Neural cell (in vitro differentiated cells): ENCODE measurements around the gene SLC38A1. TPM values are rescaled to one million over a fixed set of nuclear protein-coding genes. Genes with fewer than 3 reads are reported as not detected.

ENCODE experiments used
- H2AFZ ChIP-seq: fragments of 200-600, 300-800 bp; sonication (generic), shearing (Covaris generic); 2 replicates; pipeline ENCODE4 v1.6.0; 2014; ENCODE audit warnings: low read depth, mild to moderate bottlenecking, antibody characterized with exemption, low read length, moderate library complexity
- H3F3A ChIP-seq: fragments of 200-600 bp; shearing (Covaris generic); 2 replicates; pipeline ENCODE4 v1.6.1; 2016; ENCODE audit warnings: mild to moderate bottlenecking, moderate library complexity, mixed read lengths, antibody characterized with exemption, low read length; ENCODE audit not compliant: insufficient read depth, poor library complexity, severe bottlenecking
- H3K27ac ChIP-seq: fragments of 200-600, 300-800 bp; sonication (generic), shearing (Covaris generic); 2 replicates; pipeline ENCODE4 v1.5.1; 2014; ENCODE audit warnings: mild to moderate bottlenecking, low read length, moderate library complexity
- H3K27me3 ChIP-seq: fragments of 300-800, 200-600 bp; sonication (generic), shearing (Covaris generic); 2 replicates; pipeline ENCODE4 v1.6.0; 2014; ENCODE audit warnings: mild to moderate bottlenecking, low read depth, low read length, moderate library complexity; ENCODE audit not compliant: insufficient read depth
- H3K36me3 ChIP-seq: fragments of 300-800, 200-600 bp; sonication (generic), shearing (Covaris generic); 2 replicates; pipeline ENCODE4 v1.5.1; 2014; ENCODE audit warnings: mild to moderate bottlenecking, antibody characterized with exemption, low read length, moderate library complexity; ENCODE audit not compliant: insufficient read depth
- H3K4me2 ChIP-seq: fragments of 300-800, 200-600 bp; sonication (generic), shearing (Covaris generic); 2 replicates; pipeline ENCODE4 v1.6.0; 2014; ENCODE audit warnings: mild to moderate bottlenecking, low read length
- H3K4me3 ChIP-seq: fragments of 300-800, 200-600 bp; sonication (generic), shearing (Covaris generic); 2 replicates; pipeline ENCODE4 v1.5.1; 2014; ENCODE audit warnings: mild to moderate bottlenecking, low read length, moderate library complexity
- H3K79me2 ChIP-seq: fragments of 200-600 bp; shearing (Covaris generic); replicated peaks from 2 replicates; pipeline ENCODE4 v1.6.0; 2014; ENCODE audit warnings: mild to moderate bottlenecking, low read length, moderate library complexity; ENCODE audit not compliant: insufficient read depth
- H3K9ac ChIP-seq: fragments of 300-800, 200-600 bp; sonication (generic), shearing (Covaris generic); 2 replicates; pipeline ENCODE4 v1.6.1; 2016; ENCODE audit warnings: mild to moderate bottlenecking, low read length, mixed read lengths
- H3K9me2 ChIP-seq: fragments of 200-600 bp; shearing (Covaris generic); 2 replicates; pipeline ENCODE4 v1.6.1; 2016; ENCODE audit warnings: mild to moderate bottlenecking, low read length, mixed read lengths; ENCODE audit not compliant: insufficient read depth
- H3K9me3 ChIP-seq: fragments of 200-600, 300-800 bp; sonication (generic), shearing (Covaris generic); 2 replicates; pipeline ENCODE4 v1.6.1; 2016; ENCODE audit warnings: mild to moderate bottlenecking, mixed run types, low read length, moderate library complexity, mixed read lengths
- H4K20me1 ChIP-seq: fragments of 200-600 bp; shearing (Covaris generic); 2 replicates; pipeline ENCODE4 v1.6.1; 2016; ENCODE audit warnings: mild to moderate bottlenecking, mixed run types; ENCODE audit not compliant: insufficient read depth
- EP300 ChIP-seq: fragments of 450-650 bp; conservative IDR thresholded peaks from 2 replicates; pipeline ENCODE4 v1.6.1; 2014; ENCODE audit warnings: antibody characterized with exemption, mild to moderate bottlenecking, moderate library complexity; ENCODE audit not compliant: poor library complexity, severe bottlenecking
- EZH2 ChIP-seq: fragments of 200-600, 300-800 bp; shearing (Covaris generic), sonication (generic); IDR thresholded peaks from 2 replicates; pipeline ENCODE4 v1.6.1; 2014; ENCODE audit warnings: antibody characterized with exemption, low read length, borderline replicate concordance, mild to moderate bottlenecking; ENCODE audit not compliant: insufficient read depth, poor library complexity, severe bottlenecking
- MXI1 ChIP-seq: fragments of 450-650 bp; conservative IDR thresholded peaks from 2 replicates; pipeline ENCODE4 v1.6.1; 2014; ENCODE audit warnings: antibody characterized with exemption, mild to moderate bottlenecking; ENCODE audit not compliant: poor library complexity, severe bottlenecking
- POLR2AphosphoS5 ChIP-seq: IDR thresholded peaks from 2 replicates; pipeline ENCODE4 v1.6.1; 2012
- RAD21 ChIP-seq: fragments of 450-650 bp; conservative IDR thresholded peaks from 2 replicates; pipeline ENCODE4 v1.6.1; 2014; ENCODE audit warnings: antibody characterized with exemption, mild to moderate bottlenecking, moderate library complexity
- REST ChIP-seq: IDR thresholded peaks from 2 replicates; pipeline ENCODE4 v1.6.1; 2012; ENCODE audit warnings: borderline replicate concordance
- SMC3 ChIP-seq: fragments of 450-650 bp; conservative IDR thresholded peaks from 2 replicates; pipeline ENCODE4 v1.6.1; 2014; ENCODE audit warnings: antibody characterized with exemption, mild to moderate bottlenecking, moderate library complexity; ENCODE audit not compliant: poor library complexity
- TAF1 ChIP-seq: IDR thresholded peaks from 2 replicates; pipeline ENCODE4 v1.6.1; 2012; ENCODE audit warnings: low read depth
- polyA plus RNA-seq: library from polyadenylated mRNA; depleted of rRNA; stranded (reverse); fragments of >200 nt; gene quantifications from 2 replicates; pipeline ENCODE4 v1.2.3, GENCODE V29; 2014
- TF ChIP-seq, protein P1 (sequence below): fragments of 450-650 bp; IDR thresholded peaks from 2 replicates; pipeline ENCODE4 v1.5.1; 2014; ENCODE audit warnings: antibody characterized with exemption, mild to moderate bottlenecking, moderate library complexity; ENCODE audit not compliant: poor library complexity, severe bottlenecking

SLC38A1 gene
- polyA plus RNA-seq, 1 donor from 2014 or later = 124 TPM

- TF ChIP-seq EP300 (no peak), MXI1 (no peak), RAD21 (no peak), SMC3 (no peak), POLR2AphosphoS5 (no peak), TAF1 (no peak)
- TF ChIP-seq, protein P1, sequence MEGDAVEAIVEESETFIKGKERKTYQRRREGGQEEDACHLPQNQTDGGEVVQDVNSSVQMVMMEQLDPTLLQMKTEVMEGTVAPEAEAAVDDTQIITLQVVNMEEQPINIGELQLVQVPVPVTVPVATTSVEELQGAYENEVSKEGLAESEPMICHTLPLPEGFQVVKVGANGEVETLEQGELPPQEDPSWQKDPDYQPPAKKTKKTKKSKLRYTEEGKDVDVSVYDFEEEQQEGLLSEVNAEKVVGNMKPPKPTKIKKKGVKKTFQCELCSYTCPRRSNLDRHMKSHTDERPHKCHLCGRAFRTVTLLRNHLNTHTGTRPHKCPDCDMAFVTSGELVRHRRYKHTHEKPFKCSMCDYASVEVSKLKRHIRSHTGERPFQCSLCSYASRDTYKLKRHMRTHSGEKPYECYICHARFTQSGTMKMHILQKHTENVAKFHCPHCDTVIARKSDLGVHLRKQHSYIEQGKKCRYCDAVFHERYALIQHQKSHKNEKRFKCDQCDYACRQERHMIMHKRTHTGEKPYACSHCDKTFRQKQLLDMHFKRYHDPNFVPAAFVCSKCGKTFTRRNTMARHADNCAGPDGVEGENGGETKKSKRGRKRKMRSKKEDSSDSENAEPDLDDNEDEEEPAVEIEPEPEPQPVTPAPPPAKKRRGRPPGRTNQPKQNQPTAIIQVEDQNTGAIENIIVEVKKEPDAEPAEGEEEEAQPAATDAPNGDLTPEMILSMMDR = no peak
- Histone ChIP-seq H2AFZ (no peak overlapping the region), H3K79me2 (peaks cover 10% of the 10 kb centered on the region), H3K9me3 (no peaks in the 10 kb centered on the region), H3K4me2 (no peak overlapping the region), H3K9me2 (no peaks in the 10 kb centered on the region), H4K20me1 (no peaks in the 10 kb centered on the region), H3K9ac (no peak overlapping the region), H3F3A (no peaks in the 10 kb centered on the region), H3K4me3 (no peak overlapping the region), H3K27me3 (no peaks in the 10 kb centered on the region), H3K27ac (no peak overlapping the region), H3K36me3 (peaks cover 12% of the 10 kb centered on the region)
Measured at GRCh38 chr12:46224386-46224785, 44.5 kb downstream of the SLC38A1 start.

- H3K27me3 ChIP-seq = no peaks in the 10 kb centered on the region
- H3K79me2 ChIP-seq = peaks cover 10% of the 10 kb centered on the region
Measured at GRCh38 chr12:46223047-46223446, 45.8 kb downstream of the SLC38A1 start.

More at GRCh38 chr12:46223047-46223446, 45.8 kb downstream of the SLC38A1 start:
- no peak overlapping the region for H2AFZ ChIP-seq
- TF ChIP-seq REST (no peak), SMC3 (no peak), TAF1 (no peak), EZH2 (no peak), EP300 (no peak), RAD21 (no peak), MXI1 (no peak), POLR2AphosphoS5 (no peak)
- TF ChIP-seq, protein P1 = no peak
- H4K20me1 ChIP-seq = no peaks in the 10 kb centered on the region
- H3K4me2 ChIP-seq = no peak overlapping the region
- H3K9ac ChIP-seq = no peak overlapping the region
- H3K9me2 ChIP-seq = no peaks in the 10 kb centered on the region
- no peak overlapping the region for H3K4me3 ChIP-seq
- no peak overlapping the region for H3K27ac ChIP-seq
- H3K36me3 ChIP-seq = peaks cover 9% of the 10 kb centered on the region
- no peaks in the 10 kb centered on the region for H3F3A ChIP-seq
- H3K9me3 ChIP-seq = no peaks in the 10 kb centered on the region
